ENCODE data around the gene SLC7A6.

DNA sequence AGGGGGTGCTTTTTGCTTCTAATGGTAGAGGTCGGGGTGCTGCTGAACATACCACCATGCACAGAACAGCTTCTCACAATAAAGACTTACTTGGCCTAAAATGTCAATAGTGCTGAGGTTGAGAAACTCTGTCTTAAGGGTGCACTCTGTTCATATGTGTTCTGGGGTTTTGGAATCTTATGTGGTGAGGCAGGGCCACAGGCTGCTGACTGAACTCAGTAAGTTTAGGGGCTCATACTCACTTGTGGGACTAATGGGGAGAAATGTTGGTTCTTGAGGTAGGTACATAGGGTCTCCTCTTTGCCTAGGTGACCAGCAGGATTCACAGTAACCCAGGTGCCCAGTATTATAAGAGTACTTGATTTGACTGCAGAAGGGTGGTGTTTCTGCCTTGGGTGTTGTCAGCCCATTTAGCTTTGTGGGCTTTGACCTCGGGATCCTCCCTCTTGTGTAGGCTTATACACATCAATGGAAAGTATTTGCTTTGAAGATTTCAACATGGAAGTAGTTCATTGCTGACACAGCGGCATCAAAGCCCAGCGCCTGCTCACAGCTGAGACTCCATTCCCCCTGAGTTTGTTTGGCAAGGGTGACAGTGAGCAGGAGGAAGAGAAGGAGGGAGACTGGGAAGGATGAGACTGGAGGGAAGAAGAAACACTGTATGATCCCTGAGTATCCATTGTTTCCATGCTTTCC lies 17.2 kb downstream of the SLC7A6 start:
- no peak for TF ChIP-seq POLR2A (IDR thresholded peaks at IDR 0.05)
- TF ChIP-seq, protein P1, sequence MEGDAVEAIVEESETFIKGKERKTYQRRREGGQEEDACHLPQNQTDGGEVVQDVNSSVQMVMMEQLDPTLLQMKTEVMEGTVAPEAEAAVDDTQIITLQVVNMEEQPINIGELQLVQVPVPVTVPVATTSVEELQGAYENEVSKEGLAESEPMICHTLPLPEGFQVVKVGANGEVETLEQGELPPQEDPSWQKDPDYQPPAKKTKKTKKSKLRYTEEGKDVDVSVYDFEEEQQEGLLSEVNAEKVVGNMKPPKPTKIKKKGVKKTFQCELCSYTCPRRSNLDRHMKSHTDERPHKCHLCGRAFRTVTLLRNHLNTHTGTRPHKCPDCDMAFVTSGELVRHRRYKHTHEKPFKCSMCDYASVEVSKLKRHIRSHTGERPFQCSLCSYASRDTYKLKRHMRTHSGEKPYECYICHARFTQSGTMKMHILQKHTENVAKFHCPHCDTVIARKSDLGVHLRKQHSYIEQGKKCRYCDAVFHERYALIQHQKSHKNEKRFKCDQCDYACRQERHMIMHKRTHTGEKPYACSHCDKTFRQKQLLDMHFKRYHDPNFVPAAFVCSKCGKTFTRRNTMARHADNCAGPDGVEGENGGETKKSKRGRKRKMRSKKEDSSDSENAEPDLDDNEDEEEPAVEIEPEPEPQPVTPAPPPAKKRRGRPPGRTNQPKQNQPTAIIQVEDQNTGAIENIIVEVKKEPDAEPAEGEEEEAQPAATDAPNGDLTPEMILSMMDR (IDR thresholded peaks at IDR 0.05): no peak

Data from stomach (tissue), 4 donors.